AG09319 (cell line): ENCODE data around the gene COL11A2.

Experiments used
- DNase-seq: peaks from one replicate; pipeline ENCODE4 v3.0.0-alpha.2; 2010; ENCODE audit warnings: low read depth; ENCODE audit errors: extremely low read depth
- CTCF ChIP-seq: IDR thresholded peaks from 2 replicates; pipeline ENCODE4 v1.5.1; 2011; ENCODE audit warnings: low read depth, mild to moderate bottlenecking, inconsistent platforms, low read length, moderate library complexity

COL11A2 gene

GRCh38 chr6:33169291-33170175 lies 22.7 kb downstream of the COL11A2 start:
- no peak for DNase-seq
- TF ChIP-seq CTCF: no peak

- TF ChIP-seq CTCF: no peak
- DNase-seq: no peak
Observed at GRCh38 chr6:33168639-33169038, 23.6 kb downstream of the COL11A2 start.

GRCh38 chr6:33168284-33168601 lies 24.0 kb downstream of the COL11A2 start:
- TF ChIP-seq CTCF: no peak
- DNase-seq: no peak

- no peak for TF ChIP-seq CTCF
- DNase-seq: no peak
Observed at GRCh38 chr6:33167374-33168283, 24.6 kb downstream of the COL11A2 start.

- TF ChIP-seq CTCF: no peak
- DNase-seq: no peak
Observed at GRCh38 chr6:33166811-33167210, 25.5 kb downstream of the COL11A2 start.

- DNase-seq: no peak
- no peak for TF ChIP-seq CTCF
Observed at GRCh38 chr6:33166363-33166762, 25.9 kb downstream of the COL11A2 start.

GRCh38 chr6:33165581-33166258 lies 26.5 kb downstream of the COL11A2 start:
- TF ChIP-seq CTCF: no peak

More at GRCh38 chr6:33165581-33166258, 26.5 kb downstream of the COL11A2 start:
- no peak for DNase-seq
